ENCODE measurements around the gene NECAP2.

GRCh38 chr1:16491056-16491675 is 50.6 kb downstream of the NECAP2 start:
- TF ChIP-seq, protein P1, sequence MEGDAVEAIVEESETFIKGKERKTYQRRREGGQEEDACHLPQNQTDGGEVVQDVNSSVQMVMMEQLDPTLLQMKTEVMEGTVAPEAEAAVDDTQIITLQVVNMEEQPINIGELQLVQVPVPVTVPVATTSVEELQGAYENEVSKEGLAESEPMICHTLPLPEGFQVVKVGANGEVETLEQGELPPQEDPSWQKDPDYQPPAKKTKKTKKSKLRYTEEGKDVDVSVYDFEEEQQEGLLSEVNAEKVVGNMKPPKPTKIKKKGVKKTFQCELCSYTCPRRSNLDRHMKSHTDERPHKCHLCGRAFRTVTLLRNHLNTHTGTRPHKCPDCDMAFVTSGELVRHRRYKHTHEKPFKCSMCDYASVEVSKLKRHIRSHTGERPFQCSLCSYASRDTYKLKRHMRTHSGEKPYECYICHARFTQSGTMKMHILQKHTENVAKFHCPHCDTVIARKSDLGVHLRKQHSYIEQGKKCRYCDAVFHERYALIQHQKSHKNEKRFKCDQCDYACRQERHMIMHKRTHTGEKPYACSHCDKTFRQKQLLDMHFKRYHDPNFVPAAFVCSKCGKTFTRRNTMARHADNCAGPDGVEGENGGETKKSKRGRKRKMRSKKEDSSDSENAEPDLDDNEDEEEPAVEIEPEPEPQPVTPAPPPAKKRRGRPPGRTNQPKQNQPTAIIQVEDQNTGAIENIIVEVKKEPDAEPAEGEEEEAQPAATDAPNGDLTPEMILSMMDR (conservative IDR thresholded peaks at IDR 0.05; ENCODE audit: low read length) = no peak
- TF ChIP-seq EZH2phosphoT487 (IDR thresholded peaks at IDR 0.05; ENCODE audit: borderline replicate concordance, low read depth, low read length) = no peak

Data from OCI-LY7 (cell line).